HG03460 (cell line): ENCODE measurements around the gene YARS1.
A peak's percentile ranks its signal among the peaks of the same experiment; 100 is the strongest.

Source experiments
- ATAC-seq: cut with Tn5 transposase; IDR thresholded peaks from one replicate; pipeline ENCODE4 v1.9.1; 2021; ENCODE audit not compliant: unreplicated experiment

Gene YARS1

DNA sequence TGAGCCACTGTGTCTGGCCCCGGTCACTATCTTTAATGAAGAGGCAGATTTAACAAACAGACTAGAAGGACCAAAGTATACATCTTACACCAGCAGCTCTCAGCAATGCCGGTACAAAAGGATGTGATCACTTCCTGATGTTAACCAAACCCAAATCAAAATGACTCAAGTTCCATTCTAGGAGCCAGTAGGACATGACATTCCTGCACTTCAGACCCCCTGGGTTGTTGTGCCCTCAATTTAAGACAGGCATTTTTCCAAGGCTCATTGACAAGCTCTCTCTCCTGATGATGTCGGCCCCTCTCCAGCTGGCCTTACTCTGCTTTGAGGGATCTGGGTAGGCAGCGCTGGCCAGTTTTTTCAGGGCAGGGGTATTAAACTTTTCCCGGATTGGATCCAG lies 35.1 kb downstream of the YARS1 start:
- ATAC-seq: no peak

DNA sequence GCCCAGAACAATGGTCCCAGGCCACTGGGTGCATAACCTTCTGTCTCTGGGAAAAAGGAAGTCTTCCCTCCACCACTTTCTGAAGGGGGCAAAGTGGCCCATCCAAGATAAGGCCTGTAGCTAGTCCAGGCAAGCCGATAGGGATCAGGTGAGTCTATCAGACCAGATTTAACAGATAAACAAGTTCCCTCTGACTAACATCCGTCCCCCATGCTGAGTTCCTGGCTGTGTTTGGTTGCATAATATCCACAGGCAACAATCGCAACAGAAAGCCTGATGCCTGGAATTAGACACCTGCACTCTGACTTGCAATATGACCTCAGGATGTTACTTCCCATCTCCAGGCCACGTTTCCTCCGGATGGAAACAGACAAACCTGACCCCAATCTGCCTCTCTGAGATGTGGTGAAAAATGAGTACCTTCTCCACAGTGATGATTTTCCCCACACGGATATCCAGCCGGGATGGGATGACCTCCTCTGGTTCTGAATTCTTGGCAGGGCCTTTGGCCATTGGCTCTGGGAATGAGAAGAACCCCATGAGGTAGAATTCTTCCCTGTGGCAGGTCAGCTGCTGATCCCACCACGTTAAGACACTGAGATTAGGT lies 36.4 kb downstream of the YARS1 start:
- ATAC-seq: no peak

DNA sequence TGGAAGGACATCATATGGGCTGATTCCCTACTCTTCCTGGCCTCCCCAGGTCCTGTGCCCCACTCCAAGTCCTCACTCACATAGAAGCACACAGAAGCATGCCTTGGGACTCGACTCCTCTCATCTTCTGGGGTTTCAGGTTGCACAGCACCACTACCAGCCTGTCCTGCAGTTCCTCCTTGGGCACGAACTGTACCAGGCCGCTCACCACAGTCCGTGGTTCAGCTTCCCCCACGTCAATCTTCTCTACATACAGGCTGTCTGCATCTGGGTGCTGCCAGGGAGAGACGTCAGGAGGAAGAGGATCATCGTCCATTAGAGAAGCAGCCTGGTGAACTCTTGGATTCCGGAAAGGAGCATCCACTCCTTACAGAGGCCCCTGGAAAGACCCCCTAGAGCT lies 37.2 kb downstream of the YARS1 start:
- ATAC-seq: no peak

DNA sequence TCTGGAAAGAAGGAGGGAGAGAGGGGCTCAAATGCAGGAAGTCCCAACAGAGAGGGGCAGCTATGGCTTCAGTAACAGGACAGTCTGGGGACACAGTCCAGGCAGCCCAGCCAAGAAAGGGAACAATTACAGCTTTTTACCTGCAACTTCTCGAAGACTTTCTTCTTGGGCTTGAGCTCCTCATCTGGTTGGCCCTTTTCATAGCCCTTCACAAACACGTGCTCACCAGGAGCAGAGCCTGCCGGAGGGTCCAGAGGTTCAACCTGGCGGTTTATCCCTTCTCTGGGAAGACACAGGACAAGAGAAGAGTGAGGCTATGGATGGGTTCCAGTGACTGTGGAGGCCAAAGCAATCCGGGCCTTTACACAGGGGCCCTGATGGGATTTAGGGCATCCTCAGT lies 37.9 kb downstream of the YARS1 start:
- no peak for ATAC-seq

DNA sequence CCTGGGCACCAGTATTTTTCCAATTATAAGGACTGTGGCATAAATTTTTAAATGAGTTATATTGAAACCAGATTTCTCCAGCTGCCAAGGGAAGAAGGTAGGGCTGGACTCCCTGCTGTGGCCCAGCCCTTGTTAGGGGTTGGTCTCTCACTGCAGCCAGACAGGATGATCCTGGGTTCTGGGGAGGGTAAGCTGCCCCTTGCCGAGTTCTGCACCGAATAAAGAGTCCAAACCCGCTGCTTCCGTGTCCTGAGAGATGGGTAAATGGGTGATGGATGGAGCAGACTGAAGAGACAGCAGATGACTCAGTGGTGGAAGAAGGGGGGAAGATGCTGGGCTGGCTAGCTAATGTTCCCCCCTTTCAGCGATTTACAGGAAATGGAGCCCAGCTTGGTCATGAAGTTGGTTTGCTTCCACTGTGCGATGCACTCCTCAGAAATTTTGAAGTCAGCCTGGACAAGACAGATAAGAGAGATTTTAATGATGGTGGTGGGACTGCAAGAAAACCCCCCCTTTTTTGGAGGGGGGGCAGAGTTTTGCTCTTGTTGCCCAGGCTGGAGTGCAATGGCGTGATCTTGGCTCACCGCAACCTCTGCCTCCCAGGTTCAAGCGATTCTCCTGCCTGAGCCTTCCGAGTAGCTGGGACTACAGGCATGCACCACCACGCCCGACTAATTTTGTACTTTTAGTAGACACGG lies 41.4 kb downstream of the YARS1 start:
- ATAC-seq: no peak

DNA sequence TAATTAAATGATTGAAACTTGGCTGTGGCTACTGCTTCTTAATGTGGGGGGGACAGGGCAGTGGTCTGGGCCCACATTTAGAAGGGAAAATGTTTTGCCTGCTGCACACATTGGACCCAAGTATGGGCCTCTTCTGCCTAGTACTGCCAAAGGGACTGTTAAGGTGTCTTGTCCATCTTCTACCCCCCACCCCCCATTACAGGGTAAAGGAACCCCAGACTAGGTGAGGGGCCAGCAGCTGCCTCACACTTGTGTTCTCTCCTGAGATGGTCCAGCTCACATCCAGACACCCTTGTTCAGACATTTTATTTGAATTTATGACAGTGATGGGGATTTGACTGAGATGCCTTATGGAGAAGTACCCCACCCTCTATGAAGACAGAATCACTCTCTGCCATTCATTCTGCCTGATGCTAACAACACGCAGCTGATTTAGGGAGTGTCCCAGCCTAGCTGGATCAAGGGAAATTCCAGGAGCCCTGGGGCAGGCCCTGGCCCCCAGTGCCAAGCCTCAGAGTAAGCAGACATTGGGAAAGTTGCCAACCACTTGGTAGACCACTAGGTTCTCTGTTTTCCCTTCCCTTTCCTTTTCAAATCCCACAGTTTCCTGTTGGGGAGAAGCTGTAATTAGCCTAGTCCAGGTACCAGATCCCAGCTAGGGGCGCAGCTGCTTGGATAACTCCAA lies 42.1 kb downstream of the YARS1 start:
- no peak for ATAC-seq

DNA sequence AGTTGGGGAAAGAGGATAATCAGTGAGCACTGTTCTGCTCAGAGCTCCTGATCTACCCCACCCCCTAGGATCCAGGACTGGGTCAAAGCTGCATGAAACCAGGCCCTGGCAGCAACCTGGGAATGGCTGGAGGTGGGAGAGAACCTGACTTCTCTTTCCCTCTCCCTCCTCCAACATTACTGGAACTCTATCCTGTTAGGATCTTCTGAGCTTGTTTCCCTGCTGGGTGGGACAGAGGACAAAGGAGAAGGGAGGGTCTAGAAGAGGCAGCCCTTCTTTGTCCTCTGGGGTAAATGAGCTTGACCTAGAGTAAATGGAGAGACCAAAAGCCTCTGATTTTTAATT lies 42.7 kb downstream of the YARS1 start:
- ATAC-seq: no peak

DNA sequence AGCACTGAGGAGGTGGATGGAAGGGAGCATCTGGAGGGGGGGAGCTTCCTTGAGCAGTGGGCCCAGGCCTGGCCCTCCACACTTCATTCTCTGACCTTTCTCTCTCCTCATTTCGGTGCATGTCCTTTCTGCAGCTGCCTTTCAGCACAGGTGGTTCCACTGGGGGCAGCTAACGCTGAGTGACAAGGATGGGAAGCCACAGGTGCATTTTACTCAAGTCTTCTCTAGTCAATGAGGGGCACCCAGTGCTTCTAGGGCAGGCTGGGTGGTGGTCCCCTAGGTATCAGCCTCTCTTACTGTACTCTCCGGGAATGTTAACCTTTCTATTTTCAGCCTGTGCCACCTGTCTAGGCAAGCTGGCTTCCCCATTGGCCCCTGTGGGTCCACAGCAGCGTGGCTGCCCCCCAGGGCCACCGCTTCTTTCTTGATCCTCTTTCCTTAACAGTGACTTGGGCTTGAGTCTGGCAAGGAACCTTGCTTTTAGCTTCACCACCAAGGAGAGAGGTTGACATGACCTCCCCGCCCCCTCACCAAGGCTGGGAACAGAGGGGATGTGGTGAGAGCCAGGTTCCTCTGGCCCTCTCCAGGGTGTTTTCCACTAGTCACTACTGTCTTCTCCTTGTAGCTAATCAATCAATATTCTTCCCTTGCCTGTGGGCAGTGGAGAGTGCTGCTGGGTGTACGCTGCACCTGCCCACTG lies 43.2 kb downstream of the YARS1 start:
- no peak for ATAC-seq

DNA sequence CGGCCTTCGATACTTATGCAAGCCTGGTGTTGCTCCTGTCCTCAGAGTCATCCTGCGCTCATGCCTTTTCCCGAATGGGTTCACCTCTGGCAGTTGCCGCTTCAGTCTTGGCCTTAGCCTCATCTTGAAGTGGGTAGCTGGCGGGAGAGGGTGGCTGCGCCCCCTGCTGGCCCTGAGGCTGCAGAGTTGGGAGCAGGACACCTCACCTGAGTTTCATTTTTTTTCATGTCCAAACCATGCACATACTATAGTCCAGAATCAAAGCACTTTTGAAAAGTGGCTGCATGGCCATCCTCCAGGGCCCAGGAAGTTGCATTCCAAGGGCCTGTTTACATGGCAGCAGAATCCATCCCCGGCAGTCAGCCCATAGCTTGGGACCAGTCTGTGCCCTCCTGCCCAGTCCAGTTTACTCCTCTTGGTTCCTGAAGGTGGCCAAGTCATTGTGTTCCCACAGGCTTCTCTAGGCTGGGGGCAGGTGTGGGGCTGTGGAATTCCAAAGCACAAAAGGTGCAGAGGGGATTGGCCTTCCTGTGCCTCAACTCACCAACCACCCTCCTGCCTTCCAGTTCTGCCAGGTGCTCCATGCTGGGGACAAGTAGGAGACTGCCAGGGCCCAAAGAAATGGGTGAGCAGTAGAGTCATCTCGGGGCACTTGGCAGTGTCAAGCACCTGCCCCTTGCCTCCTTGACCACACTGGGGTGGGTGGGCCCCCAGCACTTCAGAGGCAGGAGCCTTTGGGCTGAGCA lies 44.0 kb downstream of the YARS1 start:
- peak; percentile 43 for ATAC-seq

DNA sequence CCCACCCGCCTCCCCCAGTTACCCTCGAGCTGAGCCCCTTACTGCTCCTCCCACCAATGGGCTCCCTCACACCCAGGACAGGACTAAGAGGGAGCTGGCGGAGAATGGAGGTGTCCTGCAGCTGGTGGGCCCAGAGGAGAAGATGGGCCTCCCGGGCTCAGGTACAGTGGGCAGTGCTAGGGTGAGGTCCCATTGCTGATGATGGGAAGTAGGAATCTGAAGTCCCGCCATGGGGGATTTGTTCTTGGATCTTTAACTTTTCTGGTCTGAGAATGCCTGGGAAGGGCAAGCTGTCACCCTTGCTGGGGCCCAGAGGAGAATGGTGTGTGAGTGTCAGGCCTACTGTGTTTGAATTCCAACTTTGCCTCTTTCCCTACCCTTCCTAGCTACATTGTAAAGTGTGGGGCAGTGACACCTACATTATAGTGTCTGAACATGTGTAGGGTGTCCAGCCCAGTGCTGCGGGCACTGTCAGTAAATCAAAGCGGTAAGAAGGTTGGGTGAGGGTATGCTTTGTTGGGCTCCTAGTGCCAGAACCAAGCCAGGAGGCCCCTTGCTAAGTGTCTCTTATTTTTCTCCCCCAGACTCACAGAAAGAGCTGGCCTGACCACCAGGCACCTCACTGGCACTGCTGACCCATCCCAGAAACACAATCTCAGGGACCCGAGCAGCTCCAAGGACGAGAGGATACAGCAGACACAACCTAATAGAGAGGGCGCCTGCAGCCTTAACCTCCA lies 44.7 kb downstream of the YARS1 start:
- ATAC-seq: no peak

DNA sequence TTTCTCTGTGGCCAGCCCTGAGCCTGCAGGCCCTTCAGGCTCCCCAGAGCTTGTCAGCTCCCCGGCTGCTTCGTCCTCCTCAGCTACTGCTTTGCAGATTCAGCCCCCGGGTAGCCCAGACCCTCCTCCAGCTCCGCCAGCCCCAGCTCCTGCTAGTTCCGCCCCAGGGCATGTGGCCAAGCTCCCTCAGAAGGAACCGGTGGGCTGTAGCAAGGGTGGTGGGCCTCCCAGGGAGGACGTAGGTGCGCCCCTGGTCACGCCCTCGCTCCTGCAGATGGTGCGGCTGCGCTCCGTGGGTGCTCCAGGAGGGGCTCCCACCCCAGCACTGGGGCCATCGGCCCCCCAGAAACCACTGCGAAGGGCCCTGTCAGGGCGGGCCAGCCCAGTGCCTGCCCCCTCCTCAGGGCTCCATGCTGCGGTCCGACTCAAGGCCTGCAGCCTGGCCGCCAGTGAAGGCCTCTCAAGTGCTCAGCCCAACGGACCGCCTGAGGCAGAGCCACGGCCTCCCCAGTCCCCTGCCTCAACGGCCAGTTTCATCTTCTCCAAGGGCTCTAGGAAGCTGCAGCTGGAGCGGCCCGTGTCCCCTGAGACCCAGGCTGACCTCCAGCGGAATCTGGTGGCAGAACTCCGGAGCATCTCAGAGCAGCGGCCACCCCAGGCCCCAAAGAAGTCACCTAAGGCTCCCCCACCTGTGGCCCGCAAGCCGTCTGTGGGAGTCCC lies 45.4 kb downstream of the YARS1 start:
- ATAC-seq: no peak

DNA sequence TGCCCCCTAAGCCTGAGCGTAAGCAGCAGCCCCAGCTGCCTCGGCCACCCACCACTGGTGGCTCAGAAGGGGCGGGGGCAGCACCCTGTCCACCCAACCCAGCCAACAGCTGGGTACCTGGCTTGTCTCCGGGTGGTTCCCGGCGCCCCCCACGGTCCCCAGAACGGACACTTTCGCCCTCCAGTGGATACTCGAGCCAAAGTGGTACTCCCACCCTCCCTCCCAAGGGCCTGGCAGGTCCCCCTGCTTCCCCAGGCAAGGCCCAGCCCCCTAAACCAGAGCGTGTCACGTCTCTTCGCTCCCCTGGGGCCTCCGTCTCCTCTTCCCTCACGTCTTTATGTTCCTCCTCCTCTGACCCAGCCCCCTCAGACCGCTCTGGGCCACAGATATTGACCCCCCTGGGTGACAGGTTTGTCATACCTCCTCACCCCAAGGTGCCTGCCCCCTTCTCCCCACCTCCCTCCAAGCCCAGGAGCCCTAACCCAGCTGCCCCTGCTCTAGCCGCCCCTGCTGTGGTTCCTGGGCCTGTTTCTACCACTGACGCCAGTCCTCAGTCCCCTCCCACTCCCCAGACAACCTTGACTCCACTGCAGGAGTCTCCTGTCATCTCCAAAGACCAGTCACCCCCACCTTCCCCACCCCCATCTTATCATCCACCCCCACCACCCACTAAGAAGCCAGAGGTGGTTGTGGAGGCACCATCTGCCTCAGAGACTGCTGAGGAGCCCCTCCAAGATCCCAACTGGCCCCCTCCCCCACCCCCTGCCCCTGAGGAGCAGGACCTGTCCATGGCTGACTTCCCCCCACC lies 46.2 kb downstream of the YARS1 start:
- no peak for ATAC-seq

DNA sequence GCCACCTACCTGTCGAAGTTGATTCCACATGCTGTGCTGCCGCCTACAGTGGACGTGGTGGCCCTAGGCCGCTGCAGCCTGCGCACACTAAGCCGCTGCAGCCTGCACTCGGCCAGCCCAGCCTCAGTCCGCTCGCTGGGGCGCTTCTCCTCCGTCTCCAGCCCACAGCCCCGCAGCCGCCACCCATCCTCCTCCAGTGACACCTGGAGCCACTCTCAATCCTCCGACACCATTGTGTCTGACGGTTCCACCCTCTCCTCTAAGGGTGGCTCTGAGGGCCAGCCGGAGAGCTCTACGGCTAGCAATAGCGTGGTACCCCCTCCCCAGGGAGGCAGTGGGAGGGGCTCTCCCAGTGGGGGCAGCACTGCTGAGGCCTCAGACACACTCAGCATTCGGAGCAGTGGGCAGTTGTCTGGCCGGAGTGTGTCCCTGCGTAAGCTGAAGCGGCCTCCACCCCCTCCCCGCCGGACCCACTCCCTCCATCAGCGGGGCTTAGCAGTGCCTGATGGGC lies 46.9 kb downstream of the YARS1 start:
- no peak for ATAC-seq

DNA sequence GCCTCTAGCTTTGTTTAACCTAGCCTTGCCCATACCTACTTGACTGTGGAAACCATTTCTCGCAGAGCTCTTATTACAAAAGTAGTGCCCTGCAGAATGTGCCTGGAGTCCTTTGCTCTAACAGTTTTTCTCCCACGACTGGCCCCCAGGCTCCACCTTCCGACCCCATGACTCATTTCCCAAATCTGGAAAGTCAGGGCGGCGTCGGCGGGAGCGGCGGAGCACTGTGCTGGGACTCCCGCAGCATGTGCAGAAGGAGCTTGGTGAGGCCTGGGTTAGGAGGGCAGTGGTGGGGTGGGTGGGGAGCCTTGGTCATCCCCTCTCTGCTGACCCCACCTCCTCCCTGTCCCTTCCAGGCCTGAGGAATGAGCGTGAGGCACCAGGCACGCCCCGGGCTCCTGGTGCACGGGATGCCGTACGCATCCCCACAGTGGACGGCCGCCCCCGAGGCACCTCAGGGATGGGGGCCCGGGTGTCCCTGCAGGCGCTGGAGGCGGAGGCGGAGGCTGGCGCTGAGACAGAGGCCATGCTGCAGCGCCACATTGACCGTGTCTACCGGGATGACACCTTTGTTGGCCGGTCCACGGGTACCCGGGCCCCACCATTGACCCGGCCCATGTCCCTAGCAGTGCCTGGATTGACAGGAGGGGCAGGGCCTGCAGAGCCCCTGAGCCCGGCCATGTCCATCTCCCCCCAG lies 47.5 kb downstream of the YARS1 start:
- ATAC-seq: no peak

DNA sequence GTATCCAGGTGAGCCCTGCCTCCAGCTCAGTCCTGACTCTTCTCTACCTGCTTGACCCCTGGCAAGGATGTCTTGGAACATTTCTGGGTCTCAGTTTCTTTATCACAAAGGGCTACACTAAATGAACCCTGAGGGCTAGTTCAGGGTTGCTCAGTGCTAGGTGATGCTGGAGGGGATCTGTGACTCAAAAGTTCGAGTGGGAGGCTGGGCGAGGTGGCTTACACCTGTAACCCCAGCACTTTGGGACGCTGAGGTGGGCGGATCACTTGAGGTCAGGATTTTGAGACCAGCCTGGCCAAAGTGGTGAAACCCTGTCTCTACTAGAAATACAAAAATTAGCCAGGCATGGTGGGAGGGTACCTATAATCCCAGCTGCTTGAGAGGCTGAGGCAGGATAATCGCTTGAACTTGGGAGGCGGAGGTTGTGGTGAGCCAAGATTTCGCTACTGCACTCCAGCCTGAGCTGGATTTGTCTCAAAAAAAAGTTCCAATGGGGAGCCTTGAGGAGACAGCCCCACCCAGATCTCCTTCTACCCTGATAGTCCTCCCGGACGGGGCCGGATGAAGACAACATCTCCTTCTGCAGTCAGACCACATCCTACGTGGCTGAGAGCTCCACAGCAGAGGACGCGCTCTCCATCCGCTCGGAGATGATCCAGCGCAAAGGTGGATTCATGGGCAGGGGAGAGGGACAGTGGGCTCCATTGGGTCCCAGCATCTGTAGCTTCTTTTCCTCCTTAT lies 48.9 kb downstream of the YARS1 start:
- ATAC-seq: no peak

DNA sequence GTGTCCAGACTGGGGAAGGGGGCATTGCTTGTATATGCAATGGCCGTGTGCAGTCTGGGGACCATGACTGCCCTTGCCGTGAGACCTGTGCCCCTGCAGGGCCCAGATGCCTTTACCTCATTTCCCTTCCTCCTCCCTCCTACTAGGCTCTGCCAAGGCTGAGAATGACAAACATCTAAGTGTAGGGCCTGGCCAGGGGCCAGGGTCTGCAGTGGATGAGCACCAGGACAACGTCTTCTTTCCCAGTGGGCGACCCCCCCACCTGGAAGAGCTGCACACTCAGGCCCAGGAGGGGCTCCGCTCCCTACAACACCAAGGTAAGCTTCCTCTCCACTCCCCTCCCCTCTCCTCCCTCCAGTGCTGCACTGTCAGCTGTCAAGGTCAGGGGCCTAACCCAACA lies 49.5 kb downstream of the YARS1 start:
- ATAC-seq: no peak

DNA sequence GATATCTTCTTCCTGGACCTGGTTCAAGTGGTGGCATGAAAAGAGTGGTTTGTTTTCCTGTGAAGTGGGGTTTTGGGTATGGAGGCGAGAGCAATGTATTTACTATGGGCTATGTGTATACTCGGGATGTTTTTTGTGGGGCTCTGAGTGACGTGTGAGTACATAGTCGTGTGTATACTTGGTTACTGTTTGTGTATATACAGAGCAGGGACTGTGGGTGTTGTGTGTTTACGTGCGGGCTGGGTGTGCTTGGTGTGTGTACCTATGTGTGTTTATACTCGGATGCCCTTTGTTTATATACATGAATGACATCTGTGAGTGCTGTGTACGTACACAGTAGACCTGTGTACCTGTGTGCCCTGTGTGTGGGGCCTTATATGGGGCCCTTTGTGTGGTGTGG lies 50.0 kb downstream of the YARS1 start:
- no peak for ATAC-seq
